Neural progenitor cell (in vitro differentiated cells): ENCODE results near the gene SNCAIP. TPM values are rescaled to one million over a fixed set of nuclear protein-coding genes. Genes with fewer than 3 reads are reported as not detected.

Experiments used
- DNase-seq: peaks from one replicate; pipeline ENCODE4 v3.0.0-alpha.2; 2016; ENCODE audit warnings: low spot score
- H2AFZ ChIP-seq: fragments of 200-600 bp; sonication (generic); replicated peaks from 2 replicates; pipeline ENCODE4 v1.6.1; 2016; ENCODE audit warnings: antibody characterized with exemption
- H3F3A ChIP-seq: fragments of 200-600 bp; sonication (generic); 2 replicates; pipeline ENCODE4 v1.6.1; 2016; ENCODE audit warnings: antibody characterized with exemption, low read depth
- H3K27ac ChIP-seq: fragments of 200-600 bp; sonication (generic); 2 replicates; pipeline ENCODE4 v1.5.1; 2016; ENCODE audit warnings: mild to moderate bottlenecking
- H3K27me3 ChIP-seq: fragments of 200-600 bp; sonication (generic); 2 replicates; pipeline ENCODE4 v1.6.1; 2016; ENCODE audit warnings: mild to moderate bottlenecking, moderate library complexity
- H3K36me3 ChIP-seq: fragments of 200-600 bp; sonication (generic); 2 replicates; pipeline ENCODE4 v1.5.1; 2016
- H3K4me1 ChIP-seq: fragments of 200-600 bp; sonication (generic); 2 replicates; pipeline ENCODE4 v1.6.1; 2016; ENCODE audit warnings: mixed run types
- H3K4me2 ChIP-seq: fragments of 200-600 bp; sonication (generic); 2 replicates; pipeline ENCODE4 v1.6.1; 2016
- H3K4me3 ChIP-seq: fragments of 200-600 bp; sonication (generic); 2 replicates; pipeline ENCODE4 v1.5.1; 2016
- H3K79me2 ChIP-seq: fragments of 200-600 bp; sonication (generic); 2 replicates; pipeline ENCODE4 v1.6.1; 2016; ENCODE audit warnings: low read depth
- H3K9ac ChIP-seq: fragments of 200-600 bp; sonication (generic); 2 replicates; pipeline ENCODE4 v1.6.1; 2016
- H3K9me3 ChIP-seq: fragments of 200-600 bp; sonication (generic); 2 replicates; pipeline ENCODE4 v1.5.1; 2016; ENCODE audit warnings: low read depth
- H4K20me1 ChIP-seq: fragments of 200-600 bp; sonication (generic); 2 replicates; pipeline ENCODE4 v1.6.1; 2016; ENCODE audit warnings: low read depth
- H3K27ac Mint-ChIP-seq: 3 replicates; pipeline ENCODE4 v1.8.0; 2021; ENCODE audit warnings: mixed read lengths
- H3K27me3 Mint-ChIP-seq: 2 replicates; pipeline ENCODE4 v1.8.0; 2022; ENCODE audit warnings: low read depth, mild to moderate bottlenecking, inconsistent platforms, moderate library complexity, mixed read lengths; ENCODE audit not compliant: insufficient read depth
- H3K36me3 Mint-ChIP-seq: 3 replicates; pipeline ENCODE4 v1.8.0; 2021; ENCODE audit warnings: mixed read lengths
- H3K4me1 Mint-ChIP-seq: 3 replicates; pipeline ENCODE4 v1.8.0; 2021; ENCODE audit warnings: mixed read lengths
- H3K4me3 Mint-ChIP-seq: 3 replicates; pipeline ENCODE4 v1.8.0; 2021; ENCODE audit warnings: mild to moderate bottlenecking, moderate library complexity, mixed read lengths
- H3K9me3 Mint-ChIP-seq: 3 replicates; pipeline ENCODE4 v1.8.0; 2020; ENCODE audit warnings: mixed read lengths
- EZH2 ChIP-seq: fragments of 200-600 bp; sonication (generic); IDR thresholded peaks from 2 replicates; pipeline ENCODE4 v1.6.1; 2017; ENCODE audit warnings: antibody characterized with exemption, mild to moderate bottlenecking, moderate library complexity
- EZH2phosphoT487 ChIP-seq: fragments of 200-600 bp; sonication (generic); IDR thresholded peaks from 2 replicates; pipeline ENCODE4 v1.6.1; 2017; ENCODE audit warnings: antibody characterized with exemption
- total RNA-seq: library from RNA; depleted of rRNA; stranded (reverse); fragments of >200 nt; gene quantifications from 2 replicates; pipeline ENCODE4 v1.2.3, GENCODE V29; 2015; ENCODE audit warnings: low replicate concordance
- TF ChIP-seq, protein P1 (sequence below): fragments of 200-600 bp; sonication (generic); IDR thresholded peaks from 2 replicates; pipeline ENCODE4 v1.5.1; 2017; ENCODE audit warnings: antibody characterized with exemption, mild to moderate bottlenecking

SNCAIP gene
- total RNA-seq, 1 donor from 2014 or later: 4.8 TPM

DNA sequence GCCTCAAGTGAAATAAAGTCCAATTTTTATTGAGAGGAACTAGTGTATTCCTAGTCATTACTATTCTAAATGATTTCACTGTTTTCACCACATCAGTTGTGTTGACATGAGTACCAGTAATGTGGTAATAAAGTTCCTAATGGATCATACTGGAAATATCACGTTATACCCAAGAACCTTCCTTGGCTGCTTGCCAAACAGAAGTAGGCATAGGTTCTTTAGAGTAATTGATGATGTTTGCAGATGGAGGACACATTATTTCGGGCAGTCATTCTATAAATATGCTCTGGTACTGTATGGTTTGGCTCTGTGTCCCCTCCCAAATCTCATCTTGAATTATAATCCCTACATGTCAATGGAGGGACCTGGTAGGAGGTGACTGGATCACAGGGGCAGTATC lies 15.1 kb downstream of the SNCAIP start:
- Histone ChIP-seq H3K9ac (no peak overlapping the region), H3K4me2 (no peak overlapping the region), H3K4me1 (no peaks in the 10 kb centered on the region), H4K20me1 (no peaks in the 10 kb centered on the region), H2AFZ (no peak overlapping the region), H3K27ac (no peak overlapping the region), H3F3A (no peaks in the 10 kb centered on the region), H3K9me3 (no peaks in the 10 kb centered on the region), H3K27me3 (no peaks in the 10 kb centered on the region), H3K79me2 (no peaks in the 10 kb centered on the region), H3K4me3 (no peak overlapping the region), H3K36me3 (no peaks in the 10 kb centered on the region)
- no peak for TF ChIP-seq EZH2phosphoT487
- Mint-ChIP-seq H3K36me3 (no peaks in the 10 kb centered on the region), H3K4me1 (peaks cover 5% of the 10 kb centered on the region), H3K27me3 (no peaks in the 10 kb centered on the region), H3K4me3 (no peak overlapping the region), H3K27ac (no peak overlapping the region), H3K9me3 (no peaks in the 10 kb centered on the region)
- no peak for DNase-seq

DNA sequence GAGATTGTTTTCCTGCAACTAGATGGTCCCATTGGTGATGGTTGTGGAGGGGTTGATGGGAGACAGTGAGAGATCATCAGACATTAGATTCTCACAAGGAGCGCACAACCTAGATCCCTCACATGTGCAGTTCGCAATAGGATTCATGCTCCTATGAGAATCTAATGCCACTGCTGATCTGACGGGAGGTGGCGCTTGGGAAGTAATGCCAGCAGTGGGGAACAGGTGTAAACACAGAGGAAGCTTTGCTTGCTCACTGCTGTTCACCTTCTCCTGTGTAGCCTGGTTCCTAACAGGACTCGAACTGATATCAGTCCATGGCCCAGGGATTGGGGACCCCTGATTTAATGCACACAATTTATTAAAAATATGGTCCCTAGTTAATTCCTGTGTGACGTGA lies 18.8 kb downstream of the SNCAIP start:
- Histone ChIP-seq H4K20me1 (no peaks in the 10 kb centered on the region), H3K36me3 (no peaks in the 10 kb centered on the region), H3K27ac (no peak overlapping the region), H3F3A (no peaks in the 10 kb centered on the region), H3K4me2 (no peak overlapping the region), H3K9ac (no peak overlapping the region), H2AFZ (no peak overlapping the region), H3K9me3 (no peaks in the 10 kb centered on the region), H3K79me2 (no peaks in the 10 kb centered on the region), H3K4me1 (peaks cover 14% of the 10 kb centered on the region), H3K4me3 (no peak overlapping the region), H3K27me3 (no peaks in the 10 kb centered on the region)
- H3K9me3 Mint-ChIP-seq: no peaks in the 10 kb centered on the region
- H3K27ac Mint-ChIP-seq: no peak overlapping the region
- peaks cover 9% of the 10 kb centered on the region for H3K4me1 Mint-ChIP-seq
- DNase-seq: no peak
- H3K4me3 Mint-ChIP-seq: no peak overlapping the region
- H3K27me3 Mint-ChIP-seq: no peaks in the 10 kb centered on the region
- TF ChIP-seq, protein P1, sequence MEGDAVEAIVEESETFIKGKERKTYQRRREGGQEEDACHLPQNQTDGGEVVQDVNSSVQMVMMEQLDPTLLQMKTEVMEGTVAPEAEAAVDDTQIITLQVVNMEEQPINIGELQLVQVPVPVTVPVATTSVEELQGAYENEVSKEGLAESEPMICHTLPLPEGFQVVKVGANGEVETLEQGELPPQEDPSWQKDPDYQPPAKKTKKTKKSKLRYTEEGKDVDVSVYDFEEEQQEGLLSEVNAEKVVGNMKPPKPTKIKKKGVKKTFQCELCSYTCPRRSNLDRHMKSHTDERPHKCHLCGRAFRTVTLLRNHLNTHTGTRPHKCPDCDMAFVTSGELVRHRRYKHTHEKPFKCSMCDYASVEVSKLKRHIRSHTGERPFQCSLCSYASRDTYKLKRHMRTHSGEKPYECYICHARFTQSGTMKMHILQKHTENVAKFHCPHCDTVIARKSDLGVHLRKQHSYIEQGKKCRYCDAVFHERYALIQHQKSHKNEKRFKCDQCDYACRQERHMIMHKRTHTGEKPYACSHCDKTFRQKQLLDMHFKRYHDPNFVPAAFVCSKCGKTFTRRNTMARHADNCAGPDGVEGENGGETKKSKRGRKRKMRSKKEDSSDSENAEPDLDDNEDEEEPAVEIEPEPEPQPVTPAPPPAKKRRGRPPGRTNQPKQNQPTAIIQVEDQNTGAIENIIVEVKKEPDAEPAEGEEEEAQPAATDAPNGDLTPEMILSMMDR: no peak
- no peak for TF ChIP-seq EZH2phosphoT487
- H3K36me3 Mint-ChIP-seq: no peaks in the 10 kb centered on the region

DNA sequence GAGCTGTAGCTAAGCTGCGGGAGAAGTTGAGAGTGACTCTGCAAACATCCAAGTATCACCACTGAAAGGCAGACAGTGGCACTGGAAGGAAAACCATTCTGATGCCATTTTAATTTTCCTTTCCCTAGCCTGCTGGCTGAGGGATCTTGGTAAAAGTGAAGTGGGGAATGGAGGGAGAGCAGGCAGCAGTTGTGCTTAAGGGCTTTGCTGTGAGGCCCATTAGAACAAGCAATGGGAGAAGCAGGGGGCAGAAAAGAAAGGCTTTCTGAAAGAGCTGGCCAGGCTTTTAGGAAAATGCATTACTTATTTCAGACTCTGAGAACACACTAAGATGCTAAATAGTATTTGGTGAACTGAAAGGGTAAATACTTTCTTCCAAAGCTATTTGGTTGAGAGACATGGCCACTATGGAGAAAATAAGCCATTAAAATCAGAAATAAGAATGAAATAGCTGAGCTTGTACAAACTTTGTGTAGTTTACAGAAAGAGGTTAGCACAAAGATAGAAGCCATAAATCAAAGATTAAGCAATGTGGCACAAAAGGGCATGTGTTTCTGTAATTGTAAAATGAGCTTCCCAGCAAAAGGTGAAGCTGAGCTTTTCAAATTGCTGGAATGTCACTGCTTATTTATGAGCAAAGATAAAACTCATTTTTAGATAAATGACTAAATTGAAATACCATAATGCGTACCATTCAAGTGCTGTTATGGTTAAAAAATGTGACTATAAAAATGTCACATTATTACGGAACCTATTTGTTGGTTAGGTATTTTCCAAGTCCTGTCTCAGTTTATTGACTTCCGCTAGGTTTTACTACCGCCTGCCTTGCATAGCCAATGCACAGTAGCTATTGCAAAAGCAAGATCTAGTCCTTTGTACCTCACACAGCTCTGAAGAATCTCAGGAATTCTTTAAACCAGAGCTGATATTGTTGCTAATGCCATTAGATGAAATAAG lies 20.8 kb downstream of the SNCAIP start:
- Histone ChIP-seq H3K4me1 (peaks cover 14% of the 10 kb centered on the region), H3F3A (no peaks in the 10 kb centered on the region), H3K36me3 (no peaks in the 10 kb centered on the region), H3K79me2 (no peaks in the 10 kb centered on the region), H3K27me3 (no peaks in the 10 kb centered on the region), H3K4me3 (no peak overlapping the region), H3K9me3 (no peaks in the 10 kb centered on the region), H3K27ac (no peak overlapping the region), H4K20me1 (no peaks in the 10 kb centered on the region), H3K4me2 (peak overlapping the region; percentile 27), H3K9ac (no peak overlapping the region), H2AFZ (peak overlapping the region; percentile 30)
- Mint-ChIP-seq H3K27me3 (no peaks in the 10 kb centered on the region), H3K4me1 (peaks cover 9% of the 10 kb centered on the region), H3K9me3 (no peaks in the 10 kb centered on the region), H3K4me3 (no peak overlapping the region), H3K36me3 (no peaks in the 10 kb centered on the region), H3K27ac (no peak overlapping the region)
- peak; percentile 30 for DNase-seq
- TF ChIP-seq, protein P1: no peak
- TF ChIP-seq EZH2phosphoT487: no peak
- no peak for TF ChIP-seq EZH2

DNA sequence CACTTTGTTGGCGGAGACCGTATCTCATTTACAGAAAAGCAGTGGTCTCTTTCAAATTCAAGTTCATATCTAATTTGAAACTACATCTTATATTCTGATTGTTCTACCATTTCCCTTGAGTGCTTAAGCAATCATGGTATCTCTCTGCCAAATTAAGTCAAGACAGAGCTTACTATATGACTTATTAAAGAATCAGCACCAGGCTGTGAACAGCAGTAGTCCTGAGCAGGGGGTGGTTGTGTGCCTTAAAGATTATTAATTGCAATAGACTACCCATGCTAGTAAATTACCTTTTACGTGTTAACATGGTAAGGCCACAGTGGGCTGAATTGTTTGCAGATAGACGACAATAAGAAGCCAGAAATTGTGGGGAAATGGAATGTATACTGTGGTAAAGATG lies 21.5 kb downstream of the SNCAIP start:
- peaks cover 14% of the 10 kb centered on the region for H3K4me1 ChIP-seq
- no peak overlapping the region for H3K4me2 ChIP-seq
- Mint-ChIP-seq H3K27ac (no peak overlapping the region), H3K27me3 (no peaks in the 10 kb centered on the region), H3K4me1 (peaks cover 9% of the 10 kb centered on the region), H3K4me3 (no peak overlapping the region), H3K36me3 (no peaks in the 10 kb centered on the region), H3K9me3 (no peaks in the 10 kb centered on the region)
- H3K36me3 ChIP-seq: no peaks in the 10 kb centered on the region
- H3K4me3 ChIP-seq: no peak overlapping the region
- H4K20me1 ChIP-seq: no peaks in the 10 kb centered on the region
- H3K27ac ChIP-seq: no peak overlapping the region
- no peak for DNase-seq
- no peak overlapping the region for H2AFZ ChIP-seq
- H3F3A ChIP-seq: no peaks in the 10 kb centered on the region
- no peaks in the 10 kb centered on the region for H3K27me3 ChIP-seq
- TF ChIP-seq EZH2 (no peak), EZH2phosphoT487 (no peak)
- TF ChIP-seq, protein P1: no peak
- no peaks in the 10 kb centered on the region for H3K9me3 ChIP-seq
- no peaks in the 10 kb centered on the region for H3K79me2 ChIP-seq
- H3K9ac ChIP-seq: no peak overlapping the region
